Astrocyte of the spinal cord (primary cell): ENCODE data around the gene SLC35F3.

Source experiments
- DNase-seq: peaks from one replicate; pipeline ENCODE4 v3.0.0; 2011; ENCODE audit warnings: low read depth, low spot score
- H3K4me3 ChIP-seq: 2 replicates; pipeline ENCODE4 v1.5.1; 2011; ENCODE audit warnings: low read depth, mild to moderate bottlenecking, low read length, moderate library complexity
- CTCF ChIP-seq: IDR thresholded peaks from 2 replicates; pipeline ENCODE4 v1.5.1; 2012; ENCODE audit warnings: low read depth, mild to moderate bottlenecking, low read length, inconsistent platforms
- in situ Hi-C: cut with HindIII; loops from 2 replicates; pipeline ENCODE4 v1.10.0; 2017; ENCODE audit warnings: low sequenced_read_pairs

The SLC35F3 gene

GRCh38 chr1:233867028-233867427, 37.4 kb upstream of the SLC35F3 start:
- in situ Hi-C loops: no loop called here
- TF ChIP-seq CTCF: no peak
- DNase-seq: no peak
- no peak overlapping the region for H3K4me3 ChIP-seq

GRCh38 chr1:233868461-233868860, 36.0 kb upstream of the SLC35F3 start:
- DNase-seq: peak; percentile 70
- in situ Hi-C loops: no loop called here

GRCh38 chr1:233869680-233870079, 34.8 kb upstream of the SLC35F3 start:
- H3K4me3 ChIP-seq: no peak overlapping the region
- TF ChIP-seq CTCF: no peak
- DNase-seq: no peak
- in situ Hi-C loops: no loop called here

More at GRCh38 chr1:233868461-233868860, 36.0 kb upstream of the SLC35F3 start:
- no peak for TF ChIP-seq CTCF
- no peak overlapping the region for H3K4me3 ChIP-seq

- in situ Hi-C loops: no loop called here
- TF ChIP-seq CTCF: no peak
- no peak for DNase-seq
- H3K4me3 ChIP-seq: no peak overlapping the region
Measured at GRCh38 chr1:233873666-233874065, 30.8 kb upstream of the SLC35F3 start.

- in situ Hi-C loops: no loop called here
- no peak overlapping the region for H3K4me3 ChIP-seq
- DNase-seq: peak; percentile 40
- no peak for TF ChIP-seq CTCF
Measured at GRCh38 chr1:233879841-233880240, 24.6 kb upstream of the SLC35F3 start.

GRCh38 chr1:233883671-233884070, 20.8 kb upstream of the SLC35F3 start:
- no peak for DNase-seq
- no peak overlapping the region for H3K4me3 ChIP-seq
- TF ChIP-seq CTCF: no peak
- in situ Hi-C loops: no loop called here
